GM21786 (cell line): ENCODE results near the gene STK10.
"Not testable (repeated sequence)": the region's sequence is repeated elsewhere in the genome, so short reads cannot be mapped to it uniquely, and the experiment has no call there.

ENCODE experiments used
- ATAC-seq: cut with Tn5 transposase; IDR thresholded peaks from one replicate; pipeline ENCODE4 v1.9.1; 2021; ENCODE audit not compliant: unreplicated experiment

The STK10 gene

DNA sequence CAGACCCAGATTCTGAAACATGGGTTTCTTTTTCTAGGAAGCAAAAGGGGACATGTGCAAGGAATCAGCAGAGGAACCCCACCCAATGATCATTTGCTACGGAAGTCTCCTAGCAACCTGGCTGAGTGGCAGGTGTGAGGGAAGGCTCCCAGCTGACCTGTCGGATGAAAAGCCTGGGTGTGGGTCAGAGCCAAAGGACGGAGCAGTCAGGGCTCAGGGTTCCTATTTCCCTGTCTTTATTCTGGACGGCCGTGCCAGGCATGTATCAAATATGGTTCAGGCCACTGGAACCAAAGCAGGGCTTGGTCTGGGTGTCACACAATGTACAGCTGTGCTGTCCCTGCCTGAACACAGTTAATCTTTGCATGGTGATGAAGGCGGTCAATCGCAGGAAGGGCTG lies 20.1 kb downstream of the STK10 start:
- ATAC-seq, result no peak

DNA sequence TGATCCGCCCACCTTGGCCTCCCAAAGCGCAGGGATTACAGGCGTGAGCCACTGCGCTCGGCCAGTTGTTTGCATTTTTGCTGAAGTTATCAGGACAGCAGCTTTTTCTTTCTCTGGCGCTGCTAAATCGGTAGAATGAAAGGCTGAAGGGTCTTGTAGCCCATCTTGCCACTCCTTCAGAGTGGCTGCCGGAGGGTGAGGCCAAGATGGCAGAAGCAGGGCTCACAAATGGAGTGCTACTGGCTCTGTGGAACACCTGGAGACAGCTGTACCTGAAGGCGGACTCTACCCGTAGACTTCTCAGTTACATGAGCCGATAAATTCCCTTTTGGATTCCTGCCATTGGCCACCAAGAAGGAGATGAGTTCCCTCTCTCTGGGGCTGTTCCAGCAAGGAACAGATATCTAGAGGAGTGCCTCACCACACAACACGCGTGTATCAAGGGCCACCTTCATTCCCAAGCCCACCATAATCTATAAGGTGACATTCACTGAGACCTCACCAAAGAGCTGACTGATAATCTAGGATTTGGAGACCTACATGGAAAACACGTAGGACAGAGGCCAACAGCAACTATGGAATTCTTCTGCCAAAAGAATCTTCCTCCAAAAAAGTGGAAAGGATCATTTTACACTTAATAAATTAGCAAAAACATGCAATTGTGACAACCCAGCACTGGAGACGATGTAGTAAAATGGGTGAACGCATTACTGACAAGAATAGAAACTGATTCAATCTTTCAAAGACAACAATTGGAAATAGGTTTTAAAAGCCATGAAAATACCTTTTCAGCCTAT lies 21.8 kb downstream of the STK10 start:
- no peak for ATAC-seq

DNA sequence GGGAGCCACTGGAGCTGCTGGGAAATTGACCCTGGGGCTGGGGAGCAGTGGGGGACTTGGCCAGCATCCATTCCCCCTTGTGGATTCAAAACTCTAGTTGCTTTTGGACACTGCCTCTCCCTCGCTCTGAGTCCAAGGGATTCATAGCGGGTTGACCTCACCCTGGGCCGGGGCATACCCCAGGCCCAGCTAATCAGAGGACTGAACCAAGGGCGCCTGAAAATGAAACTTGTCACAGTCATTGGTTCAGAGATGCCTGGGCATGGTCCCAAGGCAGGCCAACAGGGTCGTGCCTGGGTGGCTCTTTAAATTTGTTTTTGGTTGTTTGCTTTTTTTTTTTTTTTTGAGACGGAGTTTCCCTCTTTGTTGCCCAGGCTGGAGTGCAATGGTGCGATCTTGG lies 22.6 kb downstream of the STK10 start:
- peak; percentile 86 for ATAC-seq

DNA sequence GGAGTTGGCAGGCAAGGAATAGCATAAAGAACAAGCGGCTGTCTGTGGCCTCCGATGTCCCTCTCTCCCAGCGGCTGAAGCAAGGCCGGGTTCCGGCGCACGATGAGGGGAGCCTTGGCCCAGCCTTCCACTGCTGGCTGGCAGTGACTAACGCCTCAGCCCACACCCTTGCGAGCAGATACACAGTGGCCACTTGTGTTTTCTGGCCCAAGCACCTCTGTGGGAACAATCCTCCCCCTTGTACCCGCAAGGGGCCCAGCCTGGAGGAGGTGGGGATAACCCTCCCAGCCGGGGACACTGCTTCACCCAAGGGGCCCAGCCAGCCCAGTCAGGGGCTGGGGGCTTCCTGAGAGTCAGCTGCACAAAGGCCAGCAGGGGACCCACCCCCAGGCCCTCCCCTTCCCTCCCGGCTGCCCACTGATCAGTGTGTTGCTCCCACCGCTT lies 23.2 kb downstream of the STK10 start:
- no peak for ATAC-seq

DNA sequence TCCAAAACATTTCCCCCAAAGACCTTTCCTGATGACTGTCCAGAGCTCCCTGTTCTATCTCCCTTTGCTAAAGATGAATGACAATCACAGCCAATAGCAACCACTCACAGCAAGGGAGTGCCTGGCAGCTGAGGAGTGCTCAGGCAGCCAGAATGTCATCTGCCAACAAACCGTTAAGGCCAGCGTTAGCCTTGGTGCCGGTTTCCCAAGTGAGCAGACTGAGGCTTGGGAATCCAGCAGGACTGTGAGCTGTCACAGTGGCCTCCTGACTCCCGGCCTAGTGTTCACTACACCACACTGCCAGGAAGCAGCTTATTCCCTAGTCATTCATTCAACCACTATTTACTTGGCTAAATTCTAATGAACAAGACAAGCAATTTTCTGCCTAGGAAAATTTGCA lies 24.7 kb downstream of the STK10 start:
- ATAC-seq, result no peak

DNA sequence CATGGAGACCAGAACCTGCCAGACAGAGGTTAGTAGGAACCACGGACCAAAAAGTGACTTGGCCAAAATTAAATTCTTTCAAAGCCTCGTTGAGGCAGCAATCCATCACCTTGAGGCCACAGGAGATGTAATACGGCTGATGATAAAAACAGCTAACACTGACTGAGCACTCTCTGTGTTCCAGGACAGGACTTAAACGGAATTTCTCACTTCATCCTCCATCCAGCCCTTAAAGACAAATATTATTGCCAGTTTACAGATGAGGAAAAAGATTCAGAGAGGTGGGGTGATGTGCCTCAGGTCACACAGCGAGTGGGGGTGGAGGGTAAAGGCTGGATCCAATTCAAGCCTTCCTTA lies 25.1 kb downstream of the STK10 start:
- no peak for ATAC-seq

DNA sequence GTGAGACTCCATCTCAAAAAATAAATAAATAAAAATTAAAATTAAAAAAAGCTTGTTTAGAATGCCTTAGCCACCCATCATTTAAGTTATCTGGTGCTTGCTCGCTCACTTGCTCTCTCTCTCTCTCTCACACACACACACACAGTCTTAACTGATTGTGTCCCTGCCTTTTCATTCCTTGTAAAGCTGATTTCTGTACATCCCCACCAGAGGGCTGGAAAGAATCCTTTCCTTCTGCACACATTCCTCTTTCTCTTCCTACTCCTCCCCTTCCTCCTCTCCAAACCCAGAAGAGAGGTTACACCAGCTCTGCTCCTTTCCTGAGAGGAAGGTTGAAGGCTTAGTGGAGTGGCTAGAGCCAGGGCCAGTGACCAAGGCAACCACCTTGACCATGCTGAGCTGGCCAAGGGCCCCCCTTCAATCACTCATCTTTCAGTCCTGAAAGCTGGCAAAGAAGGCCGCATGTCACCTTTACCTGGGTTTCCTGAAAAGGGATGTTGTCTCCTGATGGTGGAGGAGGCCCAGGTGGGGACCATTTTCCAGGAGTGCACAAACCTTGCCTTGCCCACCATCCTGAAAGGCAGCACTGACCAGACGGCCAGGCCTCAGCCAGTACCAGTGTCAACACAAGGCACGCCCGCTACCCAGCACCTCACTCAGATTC lies 25.6 kb downstream of the STK10 start:
- no peak for ATAC-seq

DNA sequence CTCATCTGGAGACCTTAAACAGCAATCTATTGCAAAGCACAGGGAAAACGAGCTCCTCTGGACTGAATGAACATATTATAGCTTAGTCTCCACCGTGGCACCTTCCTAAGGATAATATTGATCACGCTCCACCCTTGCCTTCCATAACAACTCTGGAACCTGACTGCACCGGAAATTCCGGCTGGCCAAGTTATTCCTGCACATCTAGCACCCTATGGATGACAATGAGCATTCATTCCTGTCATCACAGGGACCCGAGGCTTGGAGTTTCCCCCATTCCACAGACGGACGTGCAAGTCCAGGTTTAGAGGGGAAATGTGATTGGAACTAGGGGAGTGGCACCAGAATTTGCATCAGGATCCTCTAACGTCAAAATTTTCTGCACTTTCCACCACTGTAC lies 27.5 kb downstream of the STK10 start:
- no peak for ATAC-seq

DNA sequence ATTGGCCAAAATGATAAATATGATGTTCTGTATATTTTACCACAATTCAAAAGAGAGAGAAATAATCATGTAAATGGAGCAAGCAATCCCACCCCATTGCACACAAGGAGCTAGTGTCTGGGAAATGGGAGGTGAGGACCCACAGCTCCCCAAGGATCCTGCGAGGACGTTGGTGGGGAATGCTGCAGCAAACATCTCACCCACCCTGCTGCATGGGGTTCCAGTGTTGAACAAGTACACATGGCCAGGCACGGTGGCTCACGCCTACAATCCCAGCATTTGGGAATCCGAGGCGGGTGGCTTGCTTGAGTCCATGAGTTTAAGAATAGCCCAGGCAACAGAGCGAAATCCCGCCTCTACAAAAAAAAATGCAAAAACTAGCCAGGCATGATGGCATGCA lies 29.0 kb downstream of the STK10 start:
- no peak for ATAC-seq

DNA sequence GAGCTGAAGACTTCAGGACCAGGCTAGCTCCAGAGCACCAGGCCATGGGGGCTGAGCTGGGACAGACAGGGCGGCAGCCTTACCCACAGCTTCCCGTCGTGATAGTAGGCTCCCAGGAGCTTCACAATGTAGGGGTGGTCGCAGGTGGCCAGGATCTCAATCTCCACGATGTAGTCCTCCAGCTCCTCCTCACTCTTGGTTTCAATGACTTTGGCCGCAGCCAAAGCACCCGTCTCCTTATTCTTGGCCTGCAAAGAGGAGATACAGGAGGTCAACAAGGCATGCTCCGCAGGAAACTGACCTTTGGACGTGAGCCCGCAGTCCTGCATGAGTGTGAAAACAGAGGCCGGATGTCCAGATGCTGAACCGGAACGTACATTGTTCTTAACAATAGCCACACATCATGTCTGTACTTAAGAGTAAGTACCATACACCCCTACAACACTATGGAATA lies 31.5 kb downstream of the STK10 start:
- no peak for ATAC-seq

DNA sequence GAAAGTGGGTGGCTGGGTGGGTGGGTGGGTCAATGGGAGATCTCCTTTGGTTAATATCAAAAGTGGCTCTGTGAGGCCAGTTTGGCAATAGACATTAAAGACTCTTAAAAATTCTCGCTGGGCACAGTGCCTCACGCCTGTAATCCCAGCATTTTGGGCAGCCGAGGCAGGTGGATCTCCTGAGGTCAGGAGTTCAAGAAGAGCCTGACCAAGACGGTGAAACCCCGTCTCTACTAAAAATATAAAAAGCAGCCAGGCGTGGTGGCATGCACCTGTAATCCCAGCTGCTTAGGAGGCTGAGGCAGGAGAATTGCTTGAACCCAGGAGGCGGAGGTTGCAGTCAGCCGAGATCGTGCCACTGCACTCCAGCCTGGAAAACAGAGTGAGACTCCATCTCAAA lies 32.9 kb downstream of the STK10 start:
- peak; percentile 22 for ATAC-seq

DNA sequence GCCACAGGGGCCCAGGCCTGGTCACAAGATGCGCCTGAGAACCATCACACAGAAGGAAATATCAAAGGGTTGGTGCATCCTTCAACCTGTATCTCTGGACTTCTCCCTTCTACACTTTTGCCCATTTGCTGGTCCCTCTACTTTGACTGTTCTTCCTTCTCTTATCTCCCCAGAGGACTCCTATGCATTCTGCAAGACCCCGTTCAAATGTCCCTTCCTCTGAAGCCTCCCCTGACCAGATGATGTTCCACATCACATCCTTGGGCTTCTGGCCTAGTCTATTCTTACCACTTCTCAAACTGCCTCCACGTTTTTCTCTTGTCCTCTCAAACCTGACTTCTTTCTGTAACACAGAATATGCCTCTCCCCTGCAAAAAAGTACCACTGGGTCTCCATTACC lies 34.3 kb downstream of the STK10 start:
- no peak for ATAC-seq

DNA sequence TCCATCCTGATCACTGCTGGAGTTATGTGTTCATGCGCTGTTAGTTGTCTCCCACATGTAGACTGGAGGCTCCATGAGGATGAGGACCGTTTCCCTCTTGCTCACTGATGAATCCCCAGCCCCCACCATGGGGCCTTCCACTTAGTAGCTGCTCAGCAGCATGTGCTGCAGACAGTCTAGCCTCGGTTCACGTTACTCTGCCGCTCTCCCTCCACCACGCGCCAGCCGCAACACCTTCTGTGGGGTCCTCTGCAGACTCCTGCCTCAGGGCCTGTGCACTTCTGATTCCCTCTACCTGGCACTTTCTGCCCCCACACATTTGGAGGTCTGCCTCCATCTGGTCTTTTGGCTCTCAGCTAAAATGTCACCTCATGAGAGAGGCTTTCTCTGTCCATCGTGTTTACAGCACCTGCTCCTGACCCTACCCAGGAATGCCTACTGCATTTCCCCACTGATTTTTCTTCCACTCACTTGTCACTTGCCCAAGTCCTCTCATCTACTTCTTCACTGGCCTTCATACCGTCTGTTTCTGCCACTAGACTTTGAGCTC lies 36.3 kb downstream of the STK10 start:
- ATAC-seq, result no peak

DNA sequence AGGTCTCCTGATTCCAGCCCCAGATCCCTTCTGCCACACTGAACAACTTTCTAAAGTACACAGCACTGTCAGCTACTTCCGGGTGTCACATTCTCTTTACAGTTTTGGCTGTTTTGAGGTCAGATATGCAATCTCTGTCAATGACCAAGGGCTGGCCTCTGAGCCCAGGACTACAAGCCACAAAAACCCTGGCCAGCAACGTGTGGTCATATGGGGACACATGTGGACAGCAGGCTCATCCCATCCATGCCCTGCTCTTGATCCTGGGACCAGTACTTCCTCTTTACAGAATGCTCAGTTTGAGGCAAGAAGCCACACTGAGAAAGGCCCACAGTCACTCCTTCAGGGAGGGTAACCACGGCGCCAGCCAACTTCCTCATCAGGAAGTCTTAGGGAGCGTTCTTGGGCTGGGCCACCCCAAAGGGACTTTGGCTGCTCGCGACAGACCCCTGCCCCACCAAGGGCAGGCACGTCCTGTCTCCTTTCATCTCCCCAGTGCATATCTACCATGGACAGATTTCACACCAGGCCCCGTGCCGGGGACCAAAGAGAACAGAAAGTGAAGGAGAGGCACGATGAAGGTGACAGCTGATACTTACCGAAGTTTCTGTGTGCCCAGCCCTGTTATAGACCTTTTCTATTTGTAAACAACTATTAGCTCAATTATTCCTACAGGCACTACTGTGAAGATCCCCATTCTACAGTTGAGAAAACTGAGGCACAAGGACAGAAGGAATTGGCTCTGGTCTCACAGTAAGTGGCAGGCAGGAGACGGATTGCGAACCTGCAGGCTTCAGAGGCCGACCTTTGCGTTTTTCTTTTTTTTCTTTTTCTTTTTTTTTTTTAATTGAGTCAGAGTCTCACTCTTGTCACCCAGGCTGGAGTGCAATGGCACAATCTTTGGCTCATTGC lies 37.3 kb downstream of the STK10 start:
- ATAC-seq, result peak; percentile 66

DNA sequence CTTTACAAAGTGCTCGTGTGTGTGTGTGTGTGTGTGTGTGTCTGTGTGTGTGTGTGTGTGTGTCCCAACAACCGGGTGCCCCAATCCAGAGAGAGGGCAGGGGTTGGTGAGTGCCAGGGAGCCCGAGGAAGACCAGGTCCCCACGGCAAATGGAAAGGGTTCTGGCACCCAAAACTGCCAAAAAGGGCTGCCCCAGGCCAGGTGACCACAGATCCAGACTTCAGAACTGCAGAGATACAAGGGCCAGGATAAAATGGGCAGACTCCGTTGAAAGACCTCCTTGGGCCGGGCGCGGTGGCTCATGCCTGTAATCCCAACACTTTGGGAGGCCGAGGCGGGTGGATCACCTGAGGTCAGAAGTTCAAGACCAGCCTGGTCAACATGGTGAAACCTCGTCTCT lies 38.5 kb downstream of the STK10 start:
- not testable (repeated sequence) for ATAC-seq

DNA sequence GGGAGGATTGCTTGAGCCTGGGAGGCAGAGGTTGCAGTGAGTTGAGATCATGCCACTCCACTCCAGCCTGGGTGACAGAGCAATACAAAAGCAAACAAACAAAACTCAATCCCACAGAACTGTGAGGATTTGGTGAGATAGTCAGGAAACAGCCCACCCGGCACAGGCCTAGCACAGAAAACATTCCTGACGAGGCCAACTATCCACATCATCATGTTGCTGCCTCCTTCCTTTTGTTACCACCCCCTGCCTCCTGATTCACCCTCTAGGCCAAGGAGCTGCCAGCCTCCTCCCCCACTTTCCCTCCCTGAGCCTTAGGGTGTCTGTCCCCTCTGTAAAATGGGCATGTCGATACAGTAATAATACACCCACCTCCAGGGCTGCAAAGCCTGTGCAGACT lies 39.0 kb downstream of the STK10 start:
- ATAC-seq, result no peak

DNA sequence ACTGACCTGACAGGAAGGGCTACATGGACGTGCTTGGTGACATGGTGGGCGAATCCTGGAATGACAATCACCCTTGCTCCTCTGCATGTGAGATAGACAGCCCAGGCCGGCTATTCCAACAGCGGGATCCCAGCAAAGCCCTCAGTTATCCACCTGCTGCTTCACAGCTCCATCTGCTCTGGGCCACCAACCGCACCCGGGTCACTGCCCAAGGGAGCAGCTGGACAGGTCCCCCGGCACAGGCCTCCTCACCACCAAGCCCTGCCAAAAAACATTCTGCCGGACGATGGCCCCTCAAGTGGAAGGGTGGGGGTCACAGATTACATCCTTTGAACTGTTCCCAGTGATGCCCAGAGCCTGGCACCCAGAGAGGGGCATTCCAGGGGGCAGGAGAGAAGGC lies 39.6 kb downstream of the STK10 start:
- ATAC-seq, result no peak

DNA sequence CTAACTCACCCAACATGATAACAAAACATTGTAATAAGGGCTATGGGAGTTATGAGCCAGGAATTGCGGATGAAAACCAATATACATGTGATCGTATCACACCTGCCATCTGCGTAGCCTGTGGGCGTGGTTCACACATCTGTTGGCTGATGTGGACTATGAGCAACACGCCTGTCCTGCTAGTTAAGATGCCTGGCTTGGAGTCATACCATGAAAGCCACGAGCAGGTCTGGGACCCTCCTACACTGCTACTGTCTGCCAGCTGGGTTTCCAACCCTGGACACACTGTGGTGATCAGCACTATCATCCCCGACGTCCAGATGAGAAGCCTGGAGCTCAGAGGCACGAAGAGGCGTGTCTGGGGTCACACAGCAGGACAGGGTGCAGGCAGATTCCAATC lies 40.2 kb downstream of the STK10 start:
- ATAC-seq, result no peak

DNA sequence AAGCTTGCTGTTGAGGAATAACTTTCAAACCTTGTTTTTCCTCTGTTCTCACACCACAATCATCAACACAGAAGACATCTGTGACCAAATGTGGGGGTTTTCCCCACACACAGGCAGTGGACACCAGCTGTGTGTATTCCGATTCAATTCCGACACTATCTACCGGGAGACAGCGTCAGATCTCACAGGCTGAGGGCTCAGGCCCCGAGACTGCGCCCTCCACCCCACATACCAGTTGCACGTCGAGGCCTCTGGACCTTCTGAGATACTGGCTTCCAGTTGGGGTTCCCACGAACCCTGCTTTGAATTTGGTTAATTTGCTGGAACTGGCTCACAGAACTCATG lies 41.3 kb downstream of the STK10 start:
- ATAC-seq, result no peak

DNA sequence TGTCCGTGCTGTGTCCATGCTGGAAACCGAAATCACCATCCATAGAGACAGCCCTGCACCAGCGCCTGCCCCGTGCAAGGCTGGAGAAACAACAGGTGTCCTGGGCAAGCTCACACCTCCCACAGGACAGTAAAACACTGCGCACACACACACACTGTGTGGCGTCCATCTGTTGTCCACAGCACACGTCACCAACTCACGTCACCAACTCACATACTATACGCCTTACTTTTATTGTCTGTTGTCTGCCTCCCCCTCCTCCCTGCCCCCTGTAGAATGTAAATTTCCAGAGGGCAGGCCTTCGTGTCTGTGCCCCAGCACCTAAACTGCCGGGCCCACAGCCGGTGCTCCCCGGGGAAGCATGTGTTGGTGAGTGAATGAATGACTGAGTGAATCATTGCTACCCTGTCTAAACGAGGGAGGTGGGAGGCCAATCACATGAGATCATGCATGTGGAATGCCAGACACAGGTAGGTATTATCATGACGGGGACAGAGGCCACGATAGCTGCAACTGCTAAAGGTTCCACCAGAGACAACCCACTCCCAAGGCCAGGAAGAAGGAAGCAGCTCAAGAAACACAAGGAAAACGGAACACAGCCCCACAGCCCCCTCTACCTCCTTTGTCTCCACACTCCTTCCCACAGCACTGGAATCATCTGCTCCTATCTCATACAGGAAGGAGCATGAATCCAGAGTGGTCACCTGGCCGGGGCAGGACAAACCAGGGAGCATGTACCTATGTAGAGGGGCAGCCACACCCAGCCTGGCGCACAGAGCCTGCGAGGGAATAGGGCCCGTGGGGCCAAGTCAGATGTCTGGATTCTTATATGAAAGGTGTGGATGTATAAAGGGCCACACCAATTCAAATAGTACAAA lies 41.9 kb downstream of the STK10 start:
- ATAC-seq, result no peak
